Measurements from ENCODE around the gene ADGRL1.

GRCh38 chr19:14218620-14219330 lies 12.8 kb upstream of the ADGRL1 start:
- TF ChIP-seq CTCF (IDR thresholded peaks at IDR 0.05) (no peak), POLR2A (IDR thresholded peaks at IDR 0.05) (no peak)

Measured in uterus (tissue), 2 donors.